ENCODE results near the gene MPHOSPH9. TPM values are rescaled to one million over a fixed set of nuclear protein-coding genes. Genes with fewer than 3 reads are reported as not detected.

MPHOSPH9 gene
- total and polyA plus RNA-seq, 2 donors (not counting 1 experiment from before 2014, with no cell fraction given), result 11.8 to 45.1 TPM

DNA sequence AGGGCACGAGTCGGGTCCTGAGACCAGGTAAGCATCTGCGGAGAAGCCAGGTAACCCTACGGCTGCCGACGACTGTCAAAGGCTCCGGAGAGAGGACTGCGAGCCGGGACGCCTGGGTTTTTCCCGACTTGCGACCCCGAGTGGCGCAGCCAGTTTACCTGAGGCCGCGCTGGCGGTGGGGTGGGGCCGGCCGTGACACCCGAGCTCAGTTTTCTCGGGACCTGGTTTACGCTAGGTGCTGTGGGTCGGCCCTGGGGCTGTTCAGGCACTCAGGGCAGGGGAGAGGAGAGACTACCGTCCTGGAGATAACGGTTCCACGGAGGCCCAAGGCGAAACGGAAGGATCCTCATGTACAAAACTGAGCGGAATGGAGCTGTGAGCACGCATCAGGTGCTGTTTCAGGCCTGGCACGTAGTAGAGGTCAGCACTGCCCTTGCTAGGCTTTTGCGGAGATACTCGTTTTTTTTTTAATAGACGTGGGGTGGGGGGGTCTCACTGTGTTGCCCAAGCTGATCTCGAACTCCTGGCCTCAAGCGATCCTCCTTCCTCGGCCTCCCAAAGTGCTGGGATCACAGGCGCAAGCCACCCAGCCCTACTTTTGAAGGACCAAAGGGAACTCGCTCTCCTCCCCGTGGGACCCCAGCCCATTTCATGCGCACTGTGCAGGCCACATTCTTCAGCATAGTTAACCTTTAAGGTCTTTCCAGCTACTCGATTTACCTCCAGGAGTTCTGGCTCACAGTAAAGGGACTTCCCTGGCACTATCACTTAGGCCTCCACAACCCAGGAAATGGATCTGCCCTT lies 766 bp upstream of the MPHOSPH9 start:
- H3K4me1 ChIP-seq (ENCODE audit: control insufficient read depth in 2 of 2, insufficient read depth in 2 of 2, low read length in 2 of 2), result peaks cover 60 to 66% of the 10 kb centered on the region in 2 donors
- DNase-seq (peak; percentile 40), ATAC-seq (ENCODE audit: low read depth) (peak; percentile 7)
- H3K27me3 ChIP-seq (replicated peaks in 1 of 4; ENCODE audit: control extremely low read depth in 1 of 4, control insufficient read depth in 3 of 4, insufficient read depth in 4 of 4, low read length in 3 of 4), result no peaks in the 10 kb centered on the region
- Mint-ChIP-seq H3K4me3 (peak overlapping the region; percentile 92), H3K27me3 (no peaks in the 10 kb centered on the region), H3K27ac (peak overlapping the region; percentile 95), H3K4me1 (peaks cover 69% of the 10 kb centered on the region), H3K9me3 (ENCODE audit: insufficient read depth) (no peaks in the 10 kb centered on the region)
- H3K36me3 ChIP-seq (replicated peaks in 1 of 2; ENCODE audit: control extremely low read depth in 1 of 2, control insufficient read depth in 1 of 2, extremely low read depth in 1 of 2, insufficient read depth in 2 of 2, low read length in 1 of 2), result peaks cover 0 to 6% of the 10 kb centered on the region in 2 experiments
- POLR2A ChIA-PET, result interaction anchor here (0.7 to 2.3 kb wide), 12 partner anchors 14 to 733 kb away, joined by 3 to 26 read pairs (median 5); partner anchors contain the start of genes ABCB9, KMT5A, OGFOD2 and SBNO1
- CTCF ChIA-PET, result interaction anchor here (0.6 to 4.2 kb wide), 10 partner anchors 11 to 373 kb away, joined by 3 to 31 read pairs (median 3); no protein-coding TSS in a partner anchor
- peak overlapping the region; percentile 75 to 99 (median 96) for H3K4me3 ChIP-seq (ENCODE audit: control extremely low read depth in 1 of 5, extremely low read depth in 1 of 5, insufficient read depth in 1 of 5, low read depth in 2 of 5, low read length in 4 of 5)
- 8% methylated on average over 41 of the region's 42 CpGs for WGBS (ENCODE audit: insufficient coverage)
- peak overlapping the region; percentile 84 to 93 for H3K27ac ChIP-seq (ENCODE audit: low read length in 2 of 2)
- H3K79me2 ChIP-seq (ENCODE audit: control insufficient read depth, insufficient read depth, low read length), result peaks cover 71% of the 10 kb centered on the region
- peaks cover 30% of the 10 kb centered on the region for H4K20me1 ChIP-seq (ENCODE audit: control insufficient read depth, insufficient read depth, low read length, poor library complexity, severe bottlenecking)
- peak overlapping the region; percentile 82 for H3K4me2 ChIP-seq (replicated peaks; ENCODE audit: low read depth, low read length, poor library complexity, severe bottlenecking)
- H2AFZ ChIP-seq (ENCODE audit: insufficient read depth, low read depth, low read length, poor library complexity, severe bottlenecking), result peak overlapping the region; percentile 91
- TF ChIP-seq, protein P1, sequence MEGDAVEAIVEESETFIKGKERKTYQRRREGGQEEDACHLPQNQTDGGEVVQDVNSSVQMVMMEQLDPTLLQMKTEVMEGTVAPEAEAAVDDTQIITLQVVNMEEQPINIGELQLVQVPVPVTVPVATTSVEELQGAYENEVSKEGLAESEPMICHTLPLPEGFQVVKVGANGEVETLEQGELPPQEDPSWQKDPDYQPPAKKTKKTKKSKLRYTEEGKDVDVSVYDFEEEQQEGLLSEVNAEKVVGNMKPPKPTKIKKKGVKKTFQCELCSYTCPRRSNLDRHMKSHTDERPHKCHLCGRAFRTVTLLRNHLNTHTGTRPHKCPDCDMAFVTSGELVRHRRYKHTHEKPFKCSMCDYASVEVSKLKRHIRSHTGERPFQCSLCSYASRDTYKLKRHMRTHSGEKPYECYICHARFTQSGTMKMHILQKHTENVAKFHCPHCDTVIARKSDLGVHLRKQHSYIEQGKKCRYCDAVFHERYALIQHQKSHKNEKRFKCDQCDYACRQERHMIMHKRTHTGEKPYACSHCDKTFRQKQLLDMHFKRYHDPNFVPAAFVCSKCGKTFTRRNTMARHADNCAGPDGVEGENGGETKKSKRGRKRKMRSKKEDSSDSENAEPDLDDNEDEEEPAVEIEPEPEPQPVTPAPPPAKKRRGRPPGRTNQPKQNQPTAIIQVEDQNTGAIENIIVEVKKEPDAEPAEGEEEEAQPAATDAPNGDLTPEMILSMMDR (IDR thresholded peaks at IDR 0.05), result no peak
- TF ChIP-seq EZH2 (IDR thresholded peaks at IDR 0.05; ENCODE audit: borderline replicate concordance, insufficient read depth, low read depth, low read length, poor library complexity, severe bottlenecking), result no peak
- peak overlapping the region; percentile 89 for H3K9ac ChIP-seq (ENCODE audit: low read length)
- intact Hi-C loops (cut with micrococcal nuclease), result loop anchor here (1.0 to 5.0 kb wide), 7 partner anchors 83 to 739 kb away; partner anchors contain the start of genes CCDC92, KMT5A, PITPNM2 and ZNF664
- no peaks in the 10 kb centered on the region for H3K9me3 ChIP-seq (ENCODE audit: control extremely low read depth in 1 of 3, control insufficient read depth in 2 of 3, insufficient read depth in 1 of 3, low read length in 2 of 3)
